ENCODE measurements around the gene NHLRC2. TPM values are rescaled to one million over a fixed set of nuclear protein-coding genes. Genes with fewer than 3 reads are reported as not detected.
"Not testable (repeated sequence)": the region's sequence is repeated elsewhere in the genome, so short reads cannot be mapped to it uniquely, and the experiment has no call there.

NHLRC2 gene
- total and polyA plus RNA-seq, 2 experiments from 2014 or later: 7.8 to 22.8 TPM

GRCh38 chr10:113939212-113939860, 84.9 kb downstream of the NHLRC2 start:
- no peaks in the 10 kb centered on the region for H3K4me1 ChIP-seq (ENCODE audit: insufficient read depth)
- 88% methylated on average over 7 of the region's 7 CpGs for whole genome bisulfite sequencing (ENCODE audit: low lambda C conversion rate, missing lambda C conversion rate)
- DNase-seq (ENCODE audit: low spot score): no peak
- H3K36me3 ChIP-seq (replicated peaks; ENCODE audit: insufficient read depth, low read depth): no peaks in the 10 kb centered on the region
- no peaks in the 10 kb centered on the region for H3K9me2 ChIP-seq (replicated peaks; ENCODE audit: insufficient read depth)
- H3K27ac ChIP-seq: no peak overlapping the region
- H3K27me3 ChIP-seq: no peaks in the 10 kb centered on the region
- H2AFZ ChIP-seq: no peak overlapping the region
- no peak overlapping the region for H3K4me3 ChIP-seq
- no peaks in the 10 kb centered on the region for H4K20me1 ChIP-seq (ENCODE audit: insufficient read depth, poor library complexity, severe bottlenecking)
- H3K4me2 ChIP-seq: no peak overlapping the region
- H3K9me3 ChIP-seq (ENCODE audit: low read depth): no peaks in the 10 kb centered on the region
- TF ChIP-seq, protein P1, sequence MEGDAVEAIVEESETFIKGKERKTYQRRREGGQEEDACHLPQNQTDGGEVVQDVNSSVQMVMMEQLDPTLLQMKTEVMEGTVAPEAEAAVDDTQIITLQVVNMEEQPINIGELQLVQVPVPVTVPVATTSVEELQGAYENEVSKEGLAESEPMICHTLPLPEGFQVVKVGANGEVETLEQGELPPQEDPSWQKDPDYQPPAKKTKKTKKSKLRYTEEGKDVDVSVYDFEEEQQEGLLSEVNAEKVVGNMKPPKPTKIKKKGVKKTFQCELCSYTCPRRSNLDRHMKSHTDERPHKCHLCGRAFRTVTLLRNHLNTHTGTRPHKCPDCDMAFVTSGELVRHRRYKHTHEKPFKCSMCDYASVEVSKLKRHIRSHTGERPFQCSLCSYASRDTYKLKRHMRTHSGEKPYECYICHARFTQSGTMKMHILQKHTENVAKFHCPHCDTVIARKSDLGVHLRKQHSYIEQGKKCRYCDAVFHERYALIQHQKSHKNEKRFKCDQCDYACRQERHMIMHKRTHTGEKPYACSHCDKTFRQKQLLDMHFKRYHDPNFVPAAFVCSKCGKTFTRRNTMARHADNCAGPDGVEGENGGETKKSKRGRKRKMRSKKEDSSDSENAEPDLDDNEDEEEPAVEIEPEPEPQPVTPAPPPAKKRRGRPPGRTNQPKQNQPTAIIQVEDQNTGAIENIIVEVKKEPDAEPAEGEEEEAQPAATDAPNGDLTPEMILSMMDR (IDR thresholded peaks at IDR 0.05; ENCODE audit: poor library complexity): no peak
- TF ChIP-seq EZH2 (IDR thresholded peaks at IDR 0.05; ENCODE audit: borderline replicate concordance) (no peak), EZH2phosphoT487 (IDR thresholded peaks at IDR 0.05; ENCODE audit: low read depth, severe bottlenecking, unreplicated experiment) (no peak)
- H3K79me2 ChIP-seq: no peaks in the 10 kb centered on the region

GRCh38 chr10:113941140-113941539, 86.7 kb downstream of the NHLRC2 start:
- DNase-seq (ENCODE audit: low spot score): no peak
- WGBS (ENCODE audit: low lambda C conversion rate, missing lambda C conversion rate): 89% methylated on average over 4 of the region's 4 CpGs
- Histone ChIP-seq H3K36me3 (replicated peaks; ENCODE audit: insufficient read depth, low read depth) (no peaks in the 10 kb centered on the region), H3K9me3 (ENCODE audit: low read depth) (no peaks in the 10 kb centered on the region), H3K27me3 (no peaks in the 10 kb centered on the region), H3K27ac (no peak overlapping the region), H3K9me2 (replicated peaks; ENCODE audit: insufficient read depth) (no peaks in the 10 kb centered on the region), H3K4me2 (no peak overlapping the region), H3K4me3 (no peak overlapping the region), H2AFZ (no peak overlapping the region), H4K20me1 (ENCODE audit: insufficient read depth, poor library complexity, severe bottlenecking) (no peaks in the 10 kb centered on the region), H3K4me1 (ENCODE audit: insufficient read depth) (no peaks in the 10 kb centered on the region), H3K79me2 (no peaks in the 10 kb centered on the region)
- TF ChIP-seq EZH2 (IDR thresholded peaks at IDR 0.05; ENCODE audit: borderline replicate concordance) (no peak), EZH2phosphoT487 (IDR thresholded peaks at IDR 0.05; ENCODE audit: low read depth, severe bottlenecking, unreplicated experiment) (no peak)
- TF ChIP-seq, protein P1 (IDR thresholded peaks at IDR 0.05; ENCODE audit: poor library complexity): no peak

DNA sequence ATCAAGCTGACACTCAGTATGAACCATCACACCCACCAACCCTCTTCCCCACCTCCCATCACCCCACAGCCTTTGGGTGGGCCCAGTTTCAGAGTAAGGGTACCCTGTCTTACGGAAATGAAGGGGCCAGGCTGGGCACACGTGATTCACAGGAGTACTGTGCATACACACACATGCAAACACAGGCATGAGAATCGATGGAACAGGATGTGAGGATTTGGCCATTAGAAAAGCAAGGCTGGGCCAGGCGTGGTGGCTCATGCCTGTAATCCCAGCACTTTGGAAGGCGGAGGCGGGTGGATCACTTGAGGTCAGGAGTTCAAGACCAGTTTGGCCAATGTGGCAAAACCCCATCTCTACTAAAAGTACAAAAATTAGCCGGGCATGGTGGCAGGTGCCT, 88.7 kb downstream of the NHLRC2 start:
- not testable (repeated sequence) for H3K4me2 ChIP-seq; H4K20me1 ChIP-seq (ENCODE audit: insufficient read depth, poor library complexity, severe bottlenecking); H3K79me2 ChIP-seq; H3K27ac ChIP-seq; H3K4me3 ChIP-seq; H3K36me3 ChIP-seq (replicated peaks; ENCODE audit: insufficient read depth, low read depth); H3K4me1 ChIP-seq (ENCODE audit: insufficient read depth); H3K27me3 ChIP-seq; H2AFZ ChIP-seq; H3K9me2 ChIP-seq (replicated peaks; ENCODE audit: insufficient read depth); DNase-seq (ENCODE audit: low spot score); H3K9me3 ChIP-seq (ENCODE audit: low read depth)
- 94% methylated on average over 7 of the region's 7 CpGs for WGBS (ENCODE audit: low lambda C conversion rate, missing lambda C conversion rate)

DNA sequence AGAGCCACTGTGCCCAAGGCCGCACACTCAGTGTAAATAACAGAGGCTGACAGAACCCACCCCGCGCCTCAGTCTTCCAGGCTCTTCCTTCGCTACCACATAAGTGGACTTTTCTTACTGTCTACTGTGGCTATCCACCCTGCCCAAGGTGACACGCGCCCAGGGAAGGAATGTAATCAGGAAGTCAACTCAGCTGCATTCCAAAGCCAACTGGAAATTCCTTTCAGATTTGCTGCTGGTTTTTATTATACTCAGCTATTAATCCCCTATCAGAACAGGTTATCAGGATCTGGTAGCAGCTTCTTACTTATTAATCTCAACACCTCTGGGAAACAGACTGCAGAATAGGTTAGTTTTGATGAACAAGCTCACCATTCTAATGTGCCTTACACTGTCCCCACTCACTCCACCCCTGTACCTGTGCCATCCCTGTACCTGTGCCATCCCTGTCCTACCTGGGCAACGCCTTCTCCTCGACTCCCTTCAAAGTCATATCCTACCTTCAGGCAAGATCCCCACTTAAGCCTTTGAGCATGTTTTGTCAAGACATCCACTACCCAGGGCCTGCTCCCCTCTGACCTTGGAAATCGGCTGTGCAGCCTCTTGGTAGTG, 90.7 kb downstream of the NHLRC2 start:
- H3K4me1 ChIP-seq (ENCODE audit: insufficient read depth): peaks cover 6% of the 10 kb centered on the region
- no peaks in the 10 kb centered on the region for H3K79me2 ChIP-seq
- H3K27me3 ChIP-seq: no peaks in the 10 kb centered on the region
- no peak overlapping the region for H3K4me2 ChIP-seq
- H3K9me3 ChIP-seq (ENCODE audit: low read depth): no peaks in the 10 kb centered on the region
- H3K9me2 ChIP-seq (replicated peaks; ENCODE audit: insufficient read depth): no peaks in the 10 kb centered on the region
- H3K4me3 ChIP-seq: no peak overlapping the region
- no peak overlapping the region for H2AFZ ChIP-seq
- no peaks in the 10 kb centered on the region for H4K20me1 ChIP-seq (ENCODE audit: insufficient read depth, poor library complexity, severe bottlenecking)
- 86% methylated on average over 9 of the region's 9 CpGs for WGBS (ENCODE audit: low lambda C conversion rate, missing lambda C conversion rate)
- DNase-seq (ENCODE audit: low spot score): peak; percentile 50
- no peaks in the 10 kb centered on the region for H3K36me3 ChIP-seq (replicated peaks; ENCODE audit: insufficient read depth, low read depth)
- peak overlapping the region; percentile 45 for H3K27ac ChIP-seq
- TF ChIP-seq EZH2 (IDR thresholded peaks at IDR 0.05; ENCODE audit: borderline replicate concordance) (no peak), EZH2phosphoT487 (IDR thresholded peaks at IDR 0.05; ENCODE audit: low read depth, severe bottlenecking, unreplicated experiment) (no peak)
- TF ChIP-seq, protein P1 (IDR thresholded peaks at IDR 0.05; ENCODE audit: poor library complexity): no peak

All from hepatocyte (in vitro differentiated cells).